Stomach (tissue), 4 donors: Measurements from ENCODE around the gene ABHD2.

Experiments used
- POLR2A ChIP-seq, 4 donors: fragments of 450-650 bp; IDR thresholded peaks; one replicate each; pipeline ENCODE4 v1.6.1; 2016; ENCODE audit warnings: antibody characterized with exemption in 4 of 4, control low read depth in 2 of 4, mild to moderate bottlenecking in 1 of 4, moderate library complexity in 1 of 4
- TF ChIP-seq, protein P1 (sequence below), 7 experiments: fragments of 450-650 bp in 4 of 7; fragments of 200-600 bp in 3 of 7; sonication (generic) in 3 of 7; IDR thresholded peaks; one replicate each; pipeline ENCODE4 v1.5.1; 2016 to 2019; ENCODE audit warnings: antibody characterized with exemption in 7 of 7, control low read depth in 2 of 7, mild to moderate bottlenecking in 1 of 7

DNA sequence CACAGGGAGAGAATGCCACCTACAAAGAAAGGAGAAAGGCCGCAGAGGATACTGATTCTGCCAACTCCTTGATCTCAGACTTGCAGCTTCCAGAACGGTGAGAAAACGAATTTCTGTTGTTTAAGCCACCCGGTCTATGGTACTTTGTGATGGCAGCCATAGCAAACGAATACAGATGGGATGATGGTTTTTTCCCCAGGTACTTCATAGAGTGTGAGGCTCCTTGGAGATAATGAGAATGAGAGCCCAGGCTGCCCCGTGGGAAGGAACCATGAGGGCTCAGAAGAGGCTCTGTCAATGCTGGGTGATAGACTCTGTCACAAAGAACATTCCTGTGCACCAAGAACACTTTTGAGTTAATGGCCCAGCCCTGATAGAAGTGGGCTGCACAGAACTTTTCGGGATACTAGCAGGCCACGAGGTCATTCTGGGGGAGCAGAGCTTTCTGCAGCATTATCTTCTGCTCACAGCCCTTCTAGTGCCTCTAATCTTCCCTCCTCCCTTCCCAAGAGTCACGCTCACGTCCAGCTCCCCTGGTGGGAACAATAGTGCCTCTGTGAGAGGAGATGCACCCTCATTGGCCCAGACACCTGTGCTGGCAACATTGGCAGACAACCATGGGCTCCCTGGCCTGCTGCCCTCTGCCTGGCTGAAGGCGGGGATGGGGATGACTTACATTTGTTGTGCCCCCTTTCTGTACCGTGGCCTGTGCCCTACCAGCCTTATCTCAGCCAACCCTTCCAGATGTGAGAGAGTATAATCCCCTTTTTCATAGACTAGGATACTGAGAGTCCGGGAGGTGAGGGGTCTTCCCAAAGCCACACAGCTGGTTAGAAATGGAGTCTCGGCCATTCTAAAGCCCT lies 138.3 kb downstream of the ABHD2 start:
- TF ChIP-seq, protein P1, sequence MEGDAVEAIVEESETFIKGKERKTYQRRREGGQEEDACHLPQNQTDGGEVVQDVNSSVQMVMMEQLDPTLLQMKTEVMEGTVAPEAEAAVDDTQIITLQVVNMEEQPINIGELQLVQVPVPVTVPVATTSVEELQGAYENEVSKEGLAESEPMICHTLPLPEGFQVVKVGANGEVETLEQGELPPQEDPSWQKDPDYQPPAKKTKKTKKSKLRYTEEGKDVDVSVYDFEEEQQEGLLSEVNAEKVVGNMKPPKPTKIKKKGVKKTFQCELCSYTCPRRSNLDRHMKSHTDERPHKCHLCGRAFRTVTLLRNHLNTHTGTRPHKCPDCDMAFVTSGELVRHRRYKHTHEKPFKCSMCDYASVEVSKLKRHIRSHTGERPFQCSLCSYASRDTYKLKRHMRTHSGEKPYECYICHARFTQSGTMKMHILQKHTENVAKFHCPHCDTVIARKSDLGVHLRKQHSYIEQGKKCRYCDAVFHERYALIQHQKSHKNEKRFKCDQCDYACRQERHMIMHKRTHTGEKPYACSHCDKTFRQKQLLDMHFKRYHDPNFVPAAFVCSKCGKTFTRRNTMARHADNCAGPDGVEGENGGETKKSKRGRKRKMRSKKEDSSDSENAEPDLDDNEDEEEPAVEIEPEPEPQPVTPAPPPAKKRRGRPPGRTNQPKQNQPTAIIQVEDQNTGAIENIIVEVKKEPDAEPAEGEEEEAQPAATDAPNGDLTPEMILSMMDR (IDR thresholded peaks at IDR 0.05) = no peak
- TF ChIP-seq POLR2A (IDR thresholded peaks at IDR 0.05) = no peak
